ENCODE results near the gene XG.
"Not testable (repeated sequence)": the region's sequence is repeated elsewhere in the genome, so short reads cannot be mapped to it uniquely, and the experiment has no call there.

Gene XG

DNA sequence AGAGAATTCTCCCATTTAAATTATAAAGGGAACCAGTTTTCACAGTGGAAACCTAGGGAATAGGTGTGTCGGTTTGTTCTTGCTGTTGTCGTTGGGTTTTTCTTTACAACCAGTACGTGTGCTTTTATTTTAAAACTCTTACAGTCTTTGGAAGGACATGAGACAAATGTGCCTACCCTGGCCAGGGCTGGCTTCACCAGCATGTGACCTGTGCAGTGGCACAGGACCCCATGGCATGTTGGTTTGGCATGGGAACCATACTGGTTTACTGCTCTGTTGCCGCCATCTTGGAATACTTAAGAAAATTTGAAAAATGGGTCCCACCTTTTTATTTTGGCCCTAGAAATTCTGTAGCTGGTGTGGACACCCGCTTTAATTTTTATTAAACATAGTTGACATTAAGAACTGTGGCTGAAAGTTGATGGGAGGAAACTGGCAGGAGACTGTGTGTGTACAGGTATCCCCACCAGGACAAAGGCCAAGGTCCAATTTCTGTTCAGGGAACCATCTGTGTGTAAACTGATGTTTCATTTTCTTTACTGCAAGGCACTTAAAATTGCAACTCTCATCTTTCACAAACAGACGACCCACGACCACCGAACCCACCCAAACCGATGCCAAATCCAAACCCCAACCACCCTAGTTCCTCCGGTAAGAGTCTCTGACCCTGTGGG, 31.9 kb upstream of the XG start:
- no peaks in the 10 kb centered on the region for H3K79me2 ChIP-seq (ENCODE audit: insufficient read depth, low read length)
- no peaks in the 10 kb centered on the region for H3F3A ChIP-seq (ENCODE audit: insufficient read depth, low read length)
- no peak overlapping the region for H3K4me2 ChIP-seq (ENCODE audit: low read length)
- TF ChIP-seq, protein P1, sequence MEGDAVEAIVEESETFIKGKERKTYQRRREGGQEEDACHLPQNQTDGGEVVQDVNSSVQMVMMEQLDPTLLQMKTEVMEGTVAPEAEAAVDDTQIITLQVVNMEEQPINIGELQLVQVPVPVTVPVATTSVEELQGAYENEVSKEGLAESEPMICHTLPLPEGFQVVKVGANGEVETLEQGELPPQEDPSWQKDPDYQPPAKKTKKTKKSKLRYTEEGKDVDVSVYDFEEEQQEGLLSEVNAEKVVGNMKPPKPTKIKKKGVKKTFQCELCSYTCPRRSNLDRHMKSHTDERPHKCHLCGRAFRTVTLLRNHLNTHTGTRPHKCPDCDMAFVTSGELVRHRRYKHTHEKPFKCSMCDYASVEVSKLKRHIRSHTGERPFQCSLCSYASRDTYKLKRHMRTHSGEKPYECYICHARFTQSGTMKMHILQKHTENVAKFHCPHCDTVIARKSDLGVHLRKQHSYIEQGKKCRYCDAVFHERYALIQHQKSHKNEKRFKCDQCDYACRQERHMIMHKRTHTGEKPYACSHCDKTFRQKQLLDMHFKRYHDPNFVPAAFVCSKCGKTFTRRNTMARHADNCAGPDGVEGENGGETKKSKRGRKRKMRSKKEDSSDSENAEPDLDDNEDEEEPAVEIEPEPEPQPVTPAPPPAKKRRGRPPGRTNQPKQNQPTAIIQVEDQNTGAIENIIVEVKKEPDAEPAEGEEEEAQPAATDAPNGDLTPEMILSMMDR (IDR thresholded peaks at IDR 0.05; ENCODE audit: low read length): no peak
- no peak for TF ChIP-seq EZH2 (IDR thresholded peaks at IDR 0.05; ENCODE audit: borderline replicate concordance, low read length)
- H3K4me3 ChIP-seq (ENCODE audit: low read depth, low read length, poor library complexity, severe bottlenecking): no peak overlapping the region
- H3K9me2 ChIP-seq (ENCODE audit: low read depth, low read length): no peaks in the 10 kb centered on the region
- H3K4me1 ChIP-seq (ENCODE audit: insufficient read depth, low read length, severe bottlenecking): peaks cover 23% of the 10 kb centered on the region
- H3K9me3 ChIP-seq (ENCODE audit: low read length): 0 out of 2 replicates have a peak, but pooled peaks cover 3% of the 10 kb centered on the region
- no peaks in the 10 kb centered on the region for H3K27me3 ChIP-seq (ENCODE audit: insufficient read depth, low read length)
- no peak overlapping the region for H3K27ac ChIP-seq (ENCODE audit: low read depth, low read length, poor library complexity, severe bottlenecking)
- no peak overlapping the region for H3K9ac ChIP-seq (ENCODE audit: low read length)
- H2AFZ ChIP-seq (ENCODE audit: low read length): no peak overlapping the region
- peaks cover 50% of the 10 kb centered on the region for H3K36me3 ChIP-seq (ENCODE audit: insufficient read depth, low read length)
- no peaks in the 10 kb centered on the region for H4K20me1 ChIP-seq (ENCODE audit: insufficient read depth, low read length)

DNA sequence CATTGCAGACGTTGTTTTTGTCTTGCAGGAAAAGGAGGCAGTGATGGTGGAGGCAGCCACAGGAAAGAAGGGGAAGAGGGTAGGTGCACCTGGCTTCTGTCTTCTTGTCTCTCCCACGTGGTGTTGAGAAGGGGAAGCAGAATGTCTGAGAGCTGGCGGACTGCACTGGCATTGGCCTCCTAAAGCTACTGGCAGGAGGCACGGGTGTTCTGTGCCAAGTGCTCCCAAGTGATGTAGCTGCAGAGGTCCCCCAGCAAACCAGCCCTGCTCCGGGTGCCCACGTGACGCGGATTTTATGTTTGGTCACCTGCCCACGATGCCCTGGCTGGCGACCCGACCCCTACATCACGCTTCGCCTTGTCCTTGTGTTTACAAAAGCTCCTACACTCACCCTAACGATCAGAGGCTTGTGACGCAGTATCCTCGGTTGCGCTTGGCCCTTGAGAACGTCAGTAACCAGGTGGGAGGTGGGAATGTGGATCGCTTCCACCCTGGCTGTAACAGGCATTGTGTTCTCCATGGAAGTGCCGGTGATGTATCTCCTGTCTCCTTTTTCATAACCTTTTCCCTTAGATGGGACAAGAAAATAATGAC, 28.5 kb upstream of the XG start:
- Histone ChIP-seq H3K79me2 (ENCODE audit: insufficient read depth, low read length) (no peaks in the 10 kb centered on the region), H3K27me3 (ENCODE audit: insufficient read depth, low read length) (no peaks in the 10 kb centered on the region), H2AFZ (ENCODE audit: low read length) (no peak overlapping the region), H3K9me2 (ENCODE audit: low read depth, low read length) (no peaks in the 10 kb centered on the region), H3K36me3 (ENCODE audit: insufficient read depth, low read length) (peaks cover 50% of the 10 kb centered on the region), H3K9me3 (ENCODE audit: low read length) (0 out of 2 replicates have a peak, but pooled peaks cover 3% of the 10 kb centered on the region), H3K4me2 (ENCODE audit: low read length) (no peak overlapping the region), H3K4me3 (ENCODE audit: low read depth, low read length, poor library complexity, severe bottlenecking) (no peak overlapping the region), H3K4me1 (ENCODE audit: insufficient read depth, low read length, severe bottlenecking) (peaks cover 5% of the 10 kb centered on the region), H4K20me1 (ENCODE audit: insufficient read depth, low read length) (no peaks in the 10 kb centered on the region), H3F3A (ENCODE audit: insufficient read depth, low read length) (no peaks in the 10 kb centered on the region), H3K27ac (ENCODE audit: low read depth, low read length, poor library complexity, severe bottlenecking) (no peak overlapping the region), H3K9ac (ENCODE audit: low read length) (no peak overlapping the region)
- TF ChIP-seq EZH2 (IDR thresholded peaks at IDR 0.05; ENCODE audit: borderline replicate concordance, low read length): no peak
- TF ChIP-seq, protein P1 (IDR thresholded peaks at IDR 0.05; ENCODE audit: low read length): no peak

DNA sequence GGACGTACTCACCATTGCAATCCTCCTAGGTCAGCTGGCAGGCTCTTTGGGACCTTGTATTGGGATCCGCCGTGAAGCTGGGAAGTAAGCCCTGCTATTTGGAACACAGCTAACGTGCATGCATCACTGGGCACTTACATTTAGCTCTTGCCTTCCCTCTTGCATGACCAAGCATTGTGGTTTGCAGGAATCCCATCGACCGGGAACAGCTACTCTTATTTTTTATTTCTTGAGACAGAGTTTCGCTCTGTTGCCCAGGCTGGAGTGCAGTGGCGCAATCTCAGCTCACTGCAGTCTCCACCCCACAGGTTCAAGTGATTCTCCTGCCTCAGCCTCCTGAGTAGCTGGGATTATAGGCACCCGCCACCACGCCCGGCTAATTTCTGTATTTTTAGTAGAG, 24.6 kb upstream of the XG start:
- H3K27ac ChIP-seq (ENCODE audit: low read depth, low read length, poor library complexity, severe bottlenecking); H3F3A ChIP-seq (ENCODE audit: insufficient read depth, low read length); H3K4me1 ChIP-seq (ENCODE audit: insufficient read depth, low read length, severe bottlenecking); H3K9me3 ChIP-seq (ENCODE audit: low read length); H3K4me3 ChIP-seq (ENCODE audit: low read depth, low read length, poor library complexity, severe bottlenecking); H3K9me2 ChIP-seq (ENCODE audit: low read depth, low read length); H4K20me1 ChIP-seq (ENCODE audit: insufficient read depth, low read length); H3K79me2 ChIP-seq (ENCODE audit: insufficient read depth, low read length); H3K9ac ChIP-seq (ENCODE audit: low read length); H3K27me3 ChIP-seq (ENCODE audit: insufficient read depth, low read length); H2AFZ ChIP-seq (ENCODE audit: low read length); H3K4me2 ChIP-seq (ENCODE audit: low read length): not testable (repeated sequence)
- H3K36me3 ChIP-seq (ENCODE audit: insufficient read depth, low read length): peaks cover 36% of the 10 kb centered on the region

DNA sequence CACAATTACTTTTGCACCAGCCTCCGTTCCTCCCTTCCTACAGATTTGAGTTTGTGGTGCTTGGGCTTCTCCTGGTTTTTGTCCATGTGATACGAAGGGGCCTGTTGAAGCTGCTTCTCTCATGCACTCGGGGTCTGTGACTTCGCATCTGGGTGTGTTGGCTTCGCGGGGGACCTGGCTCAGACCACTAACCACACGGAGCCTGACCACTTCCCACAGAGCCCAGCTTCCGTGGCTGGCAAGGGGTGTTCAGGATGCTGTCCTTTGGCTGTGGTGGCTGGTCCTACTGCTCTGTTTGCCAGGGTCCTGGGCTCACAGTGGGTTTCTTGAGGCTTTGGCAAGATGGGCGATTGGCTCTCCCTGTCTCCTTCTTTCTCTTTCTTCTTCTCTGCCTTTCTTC, 19.8 kb upstream of the XG start:
- Histone ChIP-seq H3F3A (ENCODE audit: insufficient read depth, low read length) (no peaks in the 10 kb centered on the region), H3K9me2 (ENCODE audit: low read depth, low read length) (no peaks in the 10 kb centered on the region), H3K27me3 (ENCODE audit: insufficient read depth, low read length) (peaks cover 4% of the 10 kb centered on the region; the same call in 1 of the 2 replicates), H3K4me1 (ENCODE audit: insufficient read depth, low read length, severe bottlenecking) (no peaks in the 10 kb centered on the region), H3K79me2 (ENCODE audit: insufficient read depth, low read length) (no peaks in the 10 kb centered on the region), H3K9ac (ENCODE audit: low read length) (no peak overlapping the region), H3K36me3 (ENCODE audit: insufficient read depth, low read length) (peaks cover 30% of the 10 kb centered on the region), H4K20me1 (ENCODE audit: insufficient read depth, low read length) (no peaks in the 10 kb centered on the region), H3K9me3 (ENCODE audit: low read length) (no peaks in the 10 kb centered on the region), H3K27ac (ENCODE audit: low read depth, low read length, poor library complexity, severe bottlenecking) (no peak overlapping the region), H3K4me2 (ENCODE audit: low read length) (no peak overlapping the region), H3K4me3 (ENCODE audit: low read depth, low read length, poor library complexity, severe bottlenecking) (no peak overlapping the region), H2AFZ (ENCODE audit: low read length) (no peak overlapping the region)
- TF ChIP-seq, protein P1 (IDR thresholded peaks at IDR 0.05; ENCODE audit: low read length): no peak
- no peak for TF ChIP-seq EZH2 (IDR thresholded peaks at IDR 0.05; ENCODE audit: borderline replicate concordance, low read length)

Data from OCI-LY1 (cell line).